Adrenal gland (tissue), 5 donors: ENCODE results near the gene SLC9A3.

ENCODE experiments used
- CTCF ChIP-seq, 6 experiments: fragments of 450-650 bp in 4 of 6; fragments of 200-600 bp in 2 of 6; sonication (generic) in 1 of 6; IDR thresholded peaks; 1 replicate in 5 of 6; 2 replicates in 1 of 6; pipeline versions ENCODE4 v1.5.1 to v1.8.0; 2016 to 2021; ENCODE audit warnings: antibody characterized with exemption in 6 of 6, mild to moderate bottlenecking in 2 of 6, moderate library complexity in 1 of 6
- POLR2A ChIP-seq, 2 donors: fragments of 450-650 bp; IDR thresholded peaks; one replicate each; pipeline ENCODE4 v1.6.1; 2017; ENCODE audit warnings: antibody characterized with exemption in 2 of 2, mild to moderate bottlenecking in 2 of 2, moderate library complexity in 1 of 2
- donor health status: DM: no; HTN: no; CAD: no.

GRCh38 chr5:432928-433791, 91.1 kb downstream of the SLC9A3 start:
- TF ChIP-seq CTCF (IDR thresholded peaks at IDR 0.05), result no peak
- no peak for TF ChIP-seq POLR2A (IDR thresholded peaks at IDR 0.05)
